GM18907 (cell line): ENCODE data around the gene TUBB4A.
A peak's percentile ranks its signal among the peaks of the same experiment; 100 is the strongest.
"Not testable (repeated sequence)": the region's sequence is repeated elsewhere in the genome, so short reads cannot be mapped to it uniquely, and the experiment has no call there.

Experiments
- ATAC-seq: cut with Tn5 transposase; IDR thresholded peaks from one replicate; pipeline ENCODE4 v1.9.1; 2021; ENCODE audit warnings: mild to moderate bottlenecking, moderate library complexity; ENCODE audit not compliant: unreplicated experiment

The TUBB4A gene

GRCh38 chr19:6501740-6502648, at the start of gene TUBB4A:
Gene TUBB4A (minus strand): TSS chr19:6502309. CDS start chr19:6502212, 97 bp downstream.
- no peak for ATAC-seq

GRCh38 chr19:6551091-6551490, 49.0 kb upstream of the TUBB4A start:
- ATAC-seq: no peak

DNA sequence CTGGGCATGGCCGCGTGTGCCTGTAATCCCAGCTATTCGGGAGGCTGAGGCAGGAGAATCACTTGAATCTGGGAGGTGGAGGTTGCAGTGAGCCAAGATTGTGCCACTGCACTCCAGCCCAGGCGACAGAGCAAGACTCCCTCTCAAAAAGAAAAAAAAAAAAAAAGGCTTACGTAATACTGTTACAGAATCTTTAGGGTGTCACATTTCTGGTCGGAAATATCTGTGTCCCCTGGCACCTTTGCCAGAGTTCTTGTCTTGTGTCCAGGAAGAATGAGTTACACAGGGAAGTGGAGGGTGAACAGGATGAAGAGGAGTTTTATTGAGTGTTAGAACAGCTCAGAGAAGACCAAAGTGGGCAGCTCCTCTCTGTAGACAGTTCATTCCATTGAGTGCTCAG, 48.6 kb upstream of the TUBB4A start:
- ATAC-seq: not testable (repeated sequence)

- no peak for ATAC-seq
Measured at GRCh38 chr19:6543866-6544347, 41.8 kb upstream of the TUBB4A start.

- ATAC-seq: no peak
Measured at GRCh38 chr19:6540918-6541689, 39.0 kb upstream of the TUBB4A start.

DNA sequence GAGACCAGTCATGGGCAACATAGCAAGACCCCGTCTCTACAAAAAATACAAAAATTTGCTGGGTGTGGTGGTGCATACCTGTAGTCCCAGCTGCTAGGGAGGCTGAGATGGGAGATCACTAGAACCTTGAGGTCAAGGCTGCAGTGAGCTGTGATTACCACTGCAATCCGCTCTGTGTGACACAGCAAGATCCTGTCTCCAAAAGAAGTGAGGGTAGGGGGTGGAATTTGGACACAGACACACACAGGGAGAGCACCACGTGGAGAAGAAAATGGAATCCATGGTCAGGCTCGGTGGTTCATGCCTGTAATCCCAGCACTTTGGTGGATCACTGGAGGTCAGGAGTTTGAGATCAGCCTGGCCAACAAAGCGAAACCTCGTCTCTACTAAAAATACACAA, 37.4 kb upstream of the TUBB4A start:
- ATAC-seq: no peak

- ATAC-seq: peak; percentile 0
Measured at GRCh38 chr19:6535558-6536137, 33.5 kb upstream of the TUBB4A start.

- ATAC-seq: no peak
Measured at GRCh38 chr19:6534451-6535093, 32.5 kb upstream of the TUBB4A start.

- ATAC-seq: no peak
Measured at GRCh38 chr19:6533746-6534418, 31.8 kb upstream of the TUBB4A start.

DNA sequence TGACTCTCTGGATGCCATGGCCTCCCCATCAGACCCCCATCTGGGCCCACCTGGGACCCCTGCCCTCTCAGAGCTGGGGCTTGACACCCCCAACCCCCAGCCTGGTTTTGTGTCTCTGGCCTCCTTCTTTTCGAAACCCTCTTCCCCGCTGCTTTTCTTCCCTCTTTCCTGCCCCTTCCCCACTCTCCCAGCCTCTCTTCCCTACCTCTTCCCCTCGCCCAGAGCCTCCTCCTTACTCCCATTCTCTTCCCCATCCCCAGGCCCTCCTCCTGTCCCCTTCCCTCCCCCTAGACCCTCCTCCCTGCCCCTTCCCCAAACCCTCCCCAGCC, 30.9 kb upstream of the TUBB4A start:
- ATAC-seq: no peak

DNA sequence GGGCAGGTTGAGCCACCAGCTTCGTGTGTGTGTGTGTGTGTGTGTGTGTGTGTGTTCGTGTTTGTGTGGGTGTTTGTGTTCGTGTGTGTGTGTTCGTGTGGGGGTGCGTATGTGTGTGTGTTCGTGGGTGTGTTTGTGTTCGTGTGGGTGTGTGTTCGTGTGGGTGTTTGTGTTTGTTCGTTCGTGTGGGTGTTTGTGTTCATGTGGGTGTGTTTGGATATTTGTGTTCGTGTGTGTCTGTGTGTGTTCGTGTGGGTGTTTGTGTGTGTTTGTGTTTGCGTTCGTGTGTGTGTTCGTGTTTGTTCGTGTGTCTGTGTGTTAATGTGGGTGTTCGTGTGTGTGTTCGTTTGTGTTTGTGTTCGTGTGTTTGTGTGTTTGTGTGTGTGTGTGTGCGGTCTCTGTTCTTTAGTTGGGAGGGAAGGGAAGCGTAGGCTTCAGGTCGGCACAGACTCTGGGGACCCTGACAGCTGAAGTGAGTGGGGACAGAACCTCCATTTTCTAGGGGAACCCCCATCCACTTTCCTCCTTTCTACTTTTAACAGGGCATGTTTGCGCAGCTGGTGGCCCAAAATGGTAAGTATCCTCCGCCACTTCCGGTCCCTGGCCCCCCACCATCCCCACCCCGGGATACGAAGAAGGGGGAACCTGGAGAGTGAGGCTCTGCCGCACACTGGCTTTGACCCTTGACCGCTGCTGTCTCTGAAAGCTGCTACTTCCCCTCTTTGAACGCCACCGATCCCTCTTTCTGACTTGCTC, 30.3 kb upstream of the TUBB4A start:
- no peak for ATAC-seq

DNA sequence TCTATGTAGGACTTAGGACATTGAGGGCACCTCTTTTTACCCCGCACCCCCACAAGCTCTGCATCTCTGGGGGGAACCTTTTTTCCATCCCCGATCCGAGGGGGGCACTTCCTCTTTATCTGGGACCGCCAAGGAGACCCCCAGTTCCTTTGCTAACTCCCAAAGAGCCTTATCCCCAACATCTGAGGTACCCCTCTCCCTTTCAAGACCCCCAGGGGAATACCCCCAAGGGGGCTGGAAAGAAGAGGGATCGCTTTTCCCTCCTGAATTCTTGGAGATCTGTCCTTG, 29.8 kb upstream of the TUBB4A start:
- ATAC-seq: no peak

GRCh38 chr19:6531163-6531955, 29.2 kb upstream of the TUBB4A start:
- no peak for ATAC-seq

- ATAC-seq: peak; percentile 33
Measured at GRCh38 chr19:6530386-6531162, 28.5 kb upstream of the TUBB4A start, which contains the start of gene TNFSF9. Gene TNFSF9 (plus strand): TSS chr19:6531026. CDS start chr19:6531037, 11 bp downstream.

- ATAC-seq: no peak
Measured at GRCh38 chr19:6529937-6530385, 27.9 kb upstream of the TUBB4A start.

- no peak for ATAC-seq
Measured at GRCh38 chr19:6529351-6529750, 27.2 kb upstream of the TUBB4A start.

GRCh38 chr19:6528544-6529121, 26.5 kb upstream of the TUBB4A start:
- ATAC-seq: no peak
